CD4-positive, alpha-beta T cell treated with Interleukin-1 beta for 1 hour (primary cell): ENCODE data around the gene PRKAR2B.
"Not testable (repeated sequence)": the region's sequence is repeated elsewhere in the genome, so short reads cannot be mapped to it uniquely, and the experiment has no call there.

Experiments used
- DNase-seq, 2 donors: peaks; one replicate each; pipeline ENCODE4 v3.0.0-alpha.2; 2020 to 2022

Gene PRKAR2B

DNA sequence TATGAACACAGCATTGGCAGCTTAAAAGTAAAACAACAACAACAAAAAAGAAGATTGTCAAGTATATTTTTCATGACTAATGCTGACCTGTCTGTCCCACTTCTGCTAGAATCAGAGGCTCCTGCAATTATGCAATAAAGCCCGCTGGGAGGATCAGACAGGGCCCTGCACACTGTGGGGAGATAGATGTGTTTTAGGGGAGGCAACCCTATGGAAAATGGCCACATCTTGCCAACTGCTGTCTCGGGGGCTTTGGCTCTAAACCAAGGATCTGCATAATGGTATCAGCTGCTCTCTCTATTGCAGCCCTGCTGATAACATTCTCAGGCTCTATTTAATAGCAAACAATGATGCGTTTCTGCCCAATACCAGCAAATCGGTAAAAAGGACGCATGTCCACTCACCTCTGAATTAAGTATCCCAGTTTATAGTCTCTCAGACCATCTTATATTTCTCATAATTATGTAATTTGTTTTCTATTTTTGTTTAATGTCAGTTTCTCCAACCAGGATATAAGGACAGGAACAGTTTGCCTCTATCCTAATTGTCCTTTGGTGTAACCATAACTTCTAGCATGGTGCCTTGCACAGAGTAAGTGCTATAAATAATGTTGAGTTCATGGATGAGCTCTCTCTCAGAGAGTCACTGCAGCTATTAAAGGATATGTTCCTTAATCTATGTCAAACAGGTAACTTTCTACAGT, 15.3 kb upstream of the PRKAR2B start:
- no peak for DNase-seq

DNA sequence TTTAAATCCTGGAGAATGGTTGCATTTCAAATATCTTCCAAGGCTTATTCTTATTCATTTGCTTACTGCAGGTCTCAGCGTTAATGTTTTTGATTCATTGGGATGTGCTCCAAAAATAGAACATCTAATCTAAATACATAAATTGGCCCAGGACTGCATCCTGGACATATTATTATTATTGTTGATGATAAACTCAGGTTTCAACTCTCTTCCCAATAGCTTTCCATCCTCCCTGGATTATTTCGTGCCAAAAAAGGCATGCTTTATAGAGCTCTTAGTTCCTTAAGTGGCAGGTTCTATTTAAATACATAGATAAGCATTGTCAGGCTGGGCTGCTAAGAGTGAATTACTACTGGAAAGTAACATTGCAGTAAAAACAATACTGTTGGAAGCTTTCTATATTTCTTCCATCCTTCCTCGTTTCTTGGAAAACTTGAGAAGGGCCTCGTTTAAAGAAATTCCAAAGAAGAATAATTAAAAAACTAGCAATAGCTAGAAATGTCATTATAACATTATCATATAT, 14.7 kb upstream of the PRKAR2B start:
- no peak for DNase-seq

DNA sequence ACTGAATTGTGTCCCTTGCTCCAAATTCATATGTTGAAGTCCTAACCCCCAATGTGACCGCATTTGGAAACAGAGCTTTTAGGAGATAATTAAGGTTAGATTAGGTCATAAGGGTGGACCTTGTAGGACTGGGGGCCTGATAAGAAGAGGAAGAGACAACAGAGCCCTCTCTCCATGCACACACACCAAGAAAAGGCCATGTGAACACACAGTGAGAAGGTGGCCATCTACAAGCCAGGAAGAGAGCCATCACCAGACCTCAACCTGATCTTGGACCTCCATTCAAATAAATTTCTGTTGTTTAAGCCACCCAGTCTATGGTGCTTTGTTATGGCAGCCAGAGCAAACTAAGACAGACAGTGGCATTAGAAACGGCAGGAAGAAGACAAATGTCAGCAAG, 12.5 kb upstream of the PRKAR2B start:
- DNase-seq, result no peak

DNA sequence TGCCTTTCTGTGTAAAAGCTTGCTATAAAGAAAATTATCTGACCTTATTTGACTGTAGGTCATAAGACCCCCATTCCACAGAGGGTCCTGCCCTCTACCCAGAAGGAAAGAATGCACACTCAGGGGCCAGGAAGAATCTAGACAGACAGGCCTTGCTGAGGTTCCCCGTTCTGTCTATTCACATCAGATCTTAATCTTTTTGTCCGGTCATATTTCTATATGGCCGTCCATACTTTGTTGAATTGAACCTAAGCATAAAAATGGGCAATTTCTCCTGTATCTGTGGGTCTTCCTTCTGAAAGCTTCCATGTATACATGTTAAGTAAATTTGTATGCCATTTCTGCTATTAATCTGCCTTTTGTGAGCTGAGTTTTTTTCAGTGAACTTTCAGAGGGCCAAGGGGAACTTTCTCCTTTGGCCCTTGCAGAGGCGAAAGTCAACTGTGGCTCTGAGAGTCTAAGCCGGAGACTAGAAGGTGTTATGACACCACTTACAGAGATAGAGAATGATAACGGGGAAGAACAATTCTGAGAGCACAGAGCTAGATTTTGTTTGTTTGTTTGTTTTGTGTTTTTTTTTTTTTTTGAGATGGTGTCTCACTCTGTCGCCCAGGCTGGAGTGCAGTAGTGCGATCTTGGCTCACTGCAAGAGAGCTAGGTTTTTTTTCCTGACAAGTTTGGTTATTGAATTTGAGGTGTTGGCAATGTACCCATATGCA, 11.6 kb upstream of the PRKAR2B start:
- no peak for DNase-seq

DNA sequence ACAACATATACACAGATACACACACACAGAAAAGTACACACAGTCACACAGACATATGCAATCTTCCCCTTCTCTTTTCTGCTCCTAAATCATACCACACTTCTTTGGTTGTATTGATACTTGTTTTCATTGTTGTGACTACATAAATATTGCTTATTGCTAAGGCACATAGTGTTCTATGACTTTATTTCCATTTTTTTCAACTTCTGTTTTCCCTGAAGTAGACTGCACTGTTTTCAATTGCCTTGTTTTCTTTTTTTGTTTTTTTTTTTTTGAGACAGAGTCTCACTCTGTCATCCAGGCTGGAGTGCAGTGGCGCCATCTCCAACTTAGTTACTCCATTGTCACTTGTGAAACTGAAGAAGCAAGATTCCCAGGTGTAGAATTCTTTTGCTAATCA, 10.0 kb upstream of the PRKAR2B start:
- no peak for DNase-seq

DNA sequence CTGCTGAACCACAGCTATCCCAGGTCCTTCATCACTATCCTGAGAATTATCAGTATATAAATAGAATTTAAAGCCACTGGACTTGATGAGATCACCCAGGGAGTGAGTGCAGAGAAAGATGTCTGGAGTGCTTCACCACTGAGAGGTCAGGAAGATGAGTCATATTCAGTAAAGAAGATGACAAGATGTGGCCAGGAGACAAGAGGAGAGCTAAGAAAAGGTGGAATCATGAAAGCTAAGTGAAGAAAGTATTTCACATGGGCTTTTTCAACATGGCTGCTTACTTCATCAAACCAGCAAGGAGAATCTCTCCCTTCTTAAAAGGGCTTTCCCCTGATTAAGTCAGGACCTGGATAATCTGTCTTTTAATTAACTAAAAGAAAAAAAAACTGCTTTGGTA, 9.1 kb upstream of the PRKAR2B start:
- DNase-seq, result no peak

DNA sequence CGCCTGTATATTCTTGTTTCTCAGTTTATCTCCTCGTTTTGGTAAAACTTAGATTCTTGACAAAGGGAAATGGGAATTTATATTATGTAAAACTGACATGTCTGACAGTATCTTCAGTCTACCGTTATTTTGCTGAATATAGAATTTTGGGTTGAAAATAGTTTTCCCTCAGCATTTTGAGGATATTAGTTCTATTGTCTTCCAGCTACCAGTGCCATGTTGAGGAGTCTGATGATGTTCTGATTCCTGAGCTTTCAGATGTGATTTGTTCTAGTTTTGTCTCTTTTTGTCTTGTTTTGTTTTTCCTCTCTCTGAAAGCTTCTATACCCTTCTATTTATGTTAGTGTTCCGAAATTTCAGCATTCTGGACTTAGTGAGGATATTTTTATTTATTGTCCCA, 8.0 kb upstream of the PRKAR2B start:
- no peak for DNase-seq

DNA sequence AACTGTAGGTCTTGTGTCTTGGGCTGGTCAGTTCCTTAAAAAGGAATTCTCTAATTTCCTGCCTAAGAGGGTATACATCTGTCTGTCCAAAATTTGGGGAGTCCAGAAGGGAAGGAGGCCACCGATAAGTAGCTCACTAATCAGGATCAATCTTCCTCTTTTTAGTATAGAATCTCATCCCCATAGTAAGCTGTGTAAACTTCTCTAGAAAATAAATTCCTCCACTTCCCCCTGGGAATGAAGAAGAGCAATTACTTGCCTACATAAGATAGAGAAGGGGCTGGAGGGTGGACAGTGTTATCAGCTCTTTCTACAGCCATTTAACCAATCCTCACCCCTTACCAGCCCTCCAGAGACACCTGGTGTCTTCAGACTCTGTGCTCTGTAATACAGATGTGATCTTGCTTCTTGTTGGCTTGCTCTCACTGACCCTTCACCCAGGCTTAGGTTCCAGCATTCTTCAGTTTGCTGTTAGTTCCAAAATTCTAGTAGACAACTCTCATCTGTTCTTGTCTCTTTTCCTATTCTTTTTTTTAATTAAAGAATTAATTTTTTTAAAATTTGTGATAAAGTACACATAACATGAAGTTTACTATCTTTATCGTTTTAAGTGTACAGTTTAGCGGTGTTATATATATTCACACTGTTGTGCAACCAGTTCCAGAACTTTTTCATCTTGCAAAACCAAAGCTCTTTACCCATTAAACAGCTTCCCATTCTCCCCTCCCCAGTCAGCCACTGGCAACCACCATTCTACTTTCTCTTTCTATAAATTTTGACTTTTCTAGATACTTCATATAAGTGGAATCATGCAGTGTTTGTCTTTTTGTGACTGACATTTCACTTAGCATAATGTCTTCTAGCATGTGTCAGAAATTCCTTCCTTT, 6.5 kb upstream of the PRKAR2B start:
- no peak for DNase-seq

DNA sequence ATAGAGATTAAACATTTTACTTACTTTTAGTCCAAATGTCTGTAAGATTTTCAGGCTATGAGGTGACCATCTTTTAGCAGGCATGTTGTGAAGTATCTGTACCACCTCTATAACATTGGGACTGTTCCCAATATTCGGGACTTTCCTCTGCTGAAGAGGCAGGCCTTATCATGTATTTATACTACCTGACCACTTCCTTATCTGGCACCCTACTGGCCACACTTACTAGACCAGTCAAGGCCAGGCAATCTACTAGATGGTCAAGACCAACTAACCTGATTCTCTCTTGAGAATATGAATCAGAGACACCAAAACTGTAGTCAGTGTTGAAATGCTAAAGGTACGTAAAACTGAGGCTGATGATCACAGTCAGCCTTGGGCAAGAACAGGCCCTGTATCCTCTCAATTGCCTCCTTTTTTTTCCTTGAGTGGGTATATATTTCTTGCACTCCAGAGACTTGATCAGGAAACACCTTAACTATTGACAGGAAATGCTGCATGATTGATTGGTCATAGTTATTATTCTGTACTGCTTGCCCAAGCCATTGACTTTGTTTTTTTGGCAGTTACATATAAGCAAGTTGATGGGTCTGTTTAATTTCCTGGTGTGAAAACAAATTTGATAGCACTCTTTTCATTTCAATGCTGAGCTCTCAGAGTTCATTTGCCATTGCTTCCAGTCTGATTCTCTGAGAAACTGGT, 5.2 kb upstream of the PRKAR2B start:
- DNase-seq, result no peak

DNA sequence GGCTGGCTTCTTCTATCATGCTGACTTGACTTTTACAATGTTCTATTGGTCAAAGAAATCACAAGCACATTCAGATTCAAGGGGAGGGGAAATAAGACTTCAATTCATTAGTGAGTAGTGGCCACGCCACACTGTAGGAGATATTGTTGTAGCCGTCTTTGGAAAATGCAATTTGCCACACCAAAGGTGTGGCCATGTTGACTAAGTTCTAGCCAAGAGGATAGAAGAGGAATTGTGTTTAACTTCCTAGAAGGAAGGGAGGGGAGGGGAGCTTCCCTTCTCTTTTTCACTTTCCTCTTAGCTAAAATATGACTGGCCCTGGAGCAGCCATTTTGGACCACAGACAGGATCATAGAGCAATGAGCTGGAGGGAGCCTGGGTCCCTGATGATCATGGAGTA, 3.4 kb upstream of the PRKAR2B start:
- no peak for DNase-seq

DNA sequence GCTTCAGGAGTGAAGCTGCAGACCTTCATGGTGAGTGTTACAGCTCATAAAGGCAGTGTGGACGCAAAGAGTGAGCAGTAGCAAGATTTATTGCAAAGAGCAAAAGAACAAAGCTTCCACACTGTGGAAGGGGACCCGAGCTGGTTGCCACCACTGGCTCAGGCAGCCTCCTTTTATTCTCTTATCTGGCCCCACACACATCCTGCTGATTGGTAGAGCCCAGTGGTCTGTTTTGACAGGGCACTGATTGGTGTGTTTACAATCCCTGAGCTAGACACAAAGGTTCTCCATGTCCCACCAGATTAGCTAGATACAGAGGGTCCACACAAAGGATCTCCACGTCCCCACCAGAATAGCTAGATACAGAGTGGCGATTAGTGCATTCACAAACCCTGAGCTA, 2.7 kb upstream of the PRKAR2B start:
- not testable (repeated sequence) for DNase-seq

DNA sequence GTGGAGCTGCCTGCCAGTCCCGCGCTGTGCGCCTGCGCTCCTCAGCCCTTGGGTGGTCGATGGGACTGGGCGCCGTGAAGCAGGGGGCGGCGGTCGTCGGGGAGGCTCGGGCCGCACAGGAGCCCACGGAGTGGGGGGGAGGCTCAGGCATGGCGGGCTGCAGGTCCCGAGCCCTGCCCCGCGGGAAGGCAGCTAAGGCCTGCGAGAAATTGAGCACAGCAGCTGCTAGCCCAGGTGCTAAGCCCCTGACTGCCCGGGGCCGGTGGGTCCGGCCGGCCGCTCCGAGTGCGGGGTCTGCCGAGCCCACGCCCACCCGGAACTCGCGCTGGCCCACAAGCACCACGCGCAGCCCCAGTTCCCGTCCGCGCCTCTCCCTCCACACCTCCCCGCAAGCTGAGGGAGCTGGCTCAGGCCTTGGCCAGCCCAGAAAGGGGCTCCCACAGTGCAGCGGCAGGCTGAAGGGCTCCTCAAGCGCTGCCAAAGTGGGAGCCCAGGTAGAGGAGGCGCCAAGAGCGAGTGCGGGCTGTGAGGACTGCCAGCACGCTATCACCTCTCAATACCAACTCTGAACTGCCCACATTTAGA, 2.1 kb upstream of the PRKAR2B start:
- DNase-seq, result not testable (repeated sequence)

DNA sequence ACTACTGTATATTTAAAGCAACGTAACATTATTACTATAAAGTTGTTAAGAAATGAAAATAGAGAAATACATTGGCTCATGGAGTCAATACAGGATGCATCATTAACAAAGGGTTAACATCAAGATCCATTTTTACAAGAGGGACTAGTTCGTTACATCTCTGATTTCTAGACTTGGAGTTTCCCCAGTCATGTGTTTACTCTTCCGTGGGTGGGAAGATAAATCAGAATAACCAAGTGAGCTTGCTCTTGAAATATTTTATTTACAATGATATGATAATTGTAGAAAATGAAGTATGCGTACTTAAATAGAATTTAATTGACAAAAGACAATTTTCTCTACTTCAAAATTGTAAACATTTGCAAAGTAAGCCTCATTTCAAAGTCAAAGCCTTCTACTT, 1.0 kb upstream of the PRKAR2B start:
- DNase-seq, result no peak

DNA sequence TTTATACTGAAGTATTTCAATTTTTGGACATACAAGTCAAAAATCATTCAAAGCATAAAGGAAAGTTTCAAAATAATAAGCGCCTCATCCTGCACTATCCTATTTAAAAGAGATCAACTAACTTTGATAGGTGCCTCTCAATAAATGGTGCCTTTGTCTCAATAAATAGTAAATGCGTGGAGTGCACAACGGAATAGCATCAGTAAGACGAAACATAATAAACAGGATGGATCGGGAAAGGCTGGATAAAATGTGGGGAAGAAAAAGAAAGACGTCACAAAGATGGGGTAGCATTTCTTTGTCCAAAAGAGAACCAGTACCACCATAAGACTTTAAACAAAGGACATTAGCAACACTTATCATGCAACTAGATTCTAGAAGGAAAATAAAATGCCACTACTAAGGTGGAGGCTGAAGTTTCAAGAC, 571 bp upstream of the PRKAR2B start:
- no peak for DNase-seq

DNA sequence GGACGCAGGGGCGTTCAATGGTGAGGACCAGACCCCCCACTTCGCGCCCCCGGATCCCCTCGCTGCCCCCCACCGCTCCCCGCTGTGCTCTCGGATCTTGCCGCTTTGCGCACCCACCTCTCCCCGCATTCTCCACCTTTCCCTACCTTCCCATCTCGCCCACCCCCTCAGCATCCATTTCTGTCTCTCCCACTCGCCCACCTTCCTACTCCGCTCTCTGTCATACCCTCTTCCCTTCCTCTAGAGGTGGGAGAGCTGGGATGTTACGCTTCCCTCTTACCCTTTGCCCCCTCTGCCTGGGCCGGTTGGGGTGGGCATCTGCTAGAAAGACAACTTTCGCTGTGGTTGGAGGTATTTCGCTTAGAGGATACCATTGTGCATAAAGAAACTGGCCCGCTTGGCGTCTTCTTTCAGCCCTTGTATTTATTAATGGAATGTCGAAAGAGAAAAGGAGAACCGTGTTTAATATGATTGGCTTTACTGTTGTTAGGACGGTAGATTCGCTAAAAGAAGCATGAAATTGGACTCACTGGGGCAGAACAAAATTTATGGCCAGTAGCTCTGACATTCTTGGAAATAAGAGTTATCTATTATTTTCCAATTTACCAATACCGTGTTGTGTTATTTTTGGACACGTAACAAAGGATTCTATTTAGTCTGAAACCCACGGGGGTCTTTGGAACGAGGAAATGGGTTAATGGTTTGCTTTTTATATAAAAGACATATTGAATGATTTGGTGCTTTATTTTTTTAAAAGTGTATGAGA, 873 bp downstream of the PRKAR2B start:
- no peak for DNase-seq

DNA sequence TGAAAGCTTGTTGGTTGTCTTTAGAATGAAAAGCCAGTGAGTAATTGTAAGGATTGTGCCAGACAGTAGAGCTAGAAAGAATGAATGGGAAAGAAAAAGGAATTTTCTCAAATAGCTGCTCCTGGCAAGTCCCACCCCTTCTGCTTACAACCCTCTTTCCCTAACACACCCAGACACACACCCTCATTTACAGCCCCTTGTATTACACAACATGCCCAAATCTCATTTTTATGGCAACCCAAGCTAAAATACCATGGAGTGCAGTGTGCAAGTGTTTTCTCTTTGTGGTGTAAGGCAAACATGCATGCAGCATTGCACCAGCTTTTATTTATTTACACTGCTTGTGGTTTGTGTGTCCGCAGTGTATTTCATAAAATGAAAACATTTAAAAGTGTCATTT, 1.5 kb downstream of the PRKAR2B start:
- DNase-seq, result no peak

DNA sequence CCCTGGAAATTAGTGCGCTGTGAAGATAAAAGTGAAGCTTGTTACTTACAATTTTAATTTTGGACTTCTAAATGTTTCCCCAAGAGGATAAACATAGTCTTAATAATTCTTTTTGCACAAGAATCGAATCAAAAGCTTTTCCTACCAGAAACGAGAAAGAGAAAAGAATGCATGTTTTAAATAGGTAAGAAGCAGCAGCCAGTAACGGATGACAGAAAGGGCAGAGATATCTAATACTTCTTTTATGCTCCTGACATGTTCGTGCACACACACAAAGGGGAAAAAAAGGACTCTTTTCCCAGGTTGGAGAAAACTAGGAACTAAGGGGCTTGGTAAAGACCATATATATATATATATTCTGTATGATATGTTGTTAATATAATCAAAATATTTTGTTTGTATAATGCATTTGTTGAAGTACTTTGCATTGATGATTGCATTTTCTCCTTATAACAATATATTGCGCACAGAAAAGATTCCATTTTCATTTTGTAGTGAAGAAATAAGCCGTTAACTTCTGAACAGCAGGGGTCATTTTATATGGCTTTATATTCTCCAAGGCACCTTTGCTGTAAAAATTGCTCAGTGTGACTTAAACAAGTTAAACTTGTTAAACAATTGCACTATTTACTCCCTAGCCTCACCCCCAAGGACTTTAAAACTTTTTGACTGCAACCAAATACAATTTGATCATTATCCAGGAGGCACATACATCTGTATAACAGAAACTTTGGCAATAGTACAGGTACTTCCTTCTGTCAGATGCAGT, 2.2 kb downstream of the PRKAR2B start:
- no peak for DNase-seq

DNA sequence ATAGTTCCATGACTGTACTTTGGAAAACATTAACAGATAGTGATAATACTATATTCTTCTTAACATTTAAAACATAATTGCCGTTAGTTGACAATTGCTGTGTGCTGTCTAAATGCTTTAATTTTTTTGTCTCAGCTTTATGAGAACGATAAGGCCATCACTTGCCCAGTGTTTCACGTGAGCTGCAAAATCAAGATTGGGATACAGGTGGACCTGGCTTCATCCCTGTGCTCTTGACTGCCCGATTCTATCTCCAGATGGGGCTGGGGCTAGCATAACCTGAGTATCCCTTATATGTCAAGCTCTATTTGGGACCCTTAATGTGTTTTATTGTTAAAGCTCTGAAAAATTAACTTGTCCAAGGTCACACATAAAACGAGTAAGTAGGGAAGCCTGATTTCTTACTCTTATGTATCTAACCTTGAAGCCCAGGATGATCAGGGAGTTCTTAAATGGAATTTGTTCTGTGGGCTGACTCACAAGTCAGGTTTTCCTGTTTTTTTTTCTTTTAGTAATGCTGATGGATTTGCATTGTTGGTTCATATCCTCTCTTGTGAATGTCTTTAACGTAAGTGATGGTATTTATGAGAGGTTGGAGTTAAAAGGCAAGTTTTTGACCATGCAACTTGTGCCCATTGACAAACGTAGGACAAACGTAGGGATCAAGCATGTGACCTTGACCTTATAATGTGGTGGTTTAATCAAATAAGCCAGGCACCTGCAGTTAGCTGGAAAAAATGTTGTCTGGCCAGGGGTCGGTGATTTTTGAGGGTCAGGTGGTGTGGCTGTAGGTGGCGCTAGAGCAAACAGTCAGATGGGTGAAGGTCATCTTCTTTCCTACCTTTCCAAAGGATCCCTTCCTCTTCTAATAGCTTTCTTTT, 3.6 kb downstream of the PRKAR2B start:
- no peak for DNase-seq

DNA sequence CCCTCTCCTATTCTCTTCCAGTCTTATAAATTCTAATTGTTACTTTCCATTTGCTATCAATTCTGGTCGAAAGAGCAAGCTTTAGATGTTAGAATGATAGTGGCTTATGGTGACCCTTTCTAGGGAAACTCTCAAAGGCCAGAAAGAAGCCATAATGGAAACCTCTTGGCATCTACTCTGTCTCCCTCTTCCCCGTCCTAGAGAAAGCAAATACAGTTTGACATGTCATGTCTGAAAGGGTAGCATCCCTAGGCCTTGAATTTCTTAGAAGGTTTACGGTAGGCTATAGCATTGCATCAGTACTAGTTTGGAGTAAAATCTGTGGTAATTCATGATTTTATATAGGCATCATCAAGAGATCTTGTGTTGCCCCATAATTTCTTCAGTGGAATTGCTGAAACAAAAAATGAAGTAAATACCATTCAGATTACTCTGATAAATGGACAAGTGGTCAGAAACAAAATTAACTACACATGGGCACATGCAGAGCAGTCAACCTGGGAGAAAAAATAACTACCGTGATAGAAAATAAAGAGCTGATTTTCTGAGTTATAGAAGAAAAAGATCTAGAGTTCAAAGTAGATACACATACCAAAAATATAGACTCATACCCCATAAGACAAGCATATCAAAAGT, 4.4 kb downstream of the PRKAR2B start:
- DNase-seq, result no peak
